CD4-positive, alpha-beta T cell treated with Interleukin-4 for 1 hour (primary cell): ENCODE results near the gene CCDC174.
"Not testable (repeated sequence)": the region's sequence is repeated elsewhere in the genome, so short reads cannot be mapped to it uniquely, and the experiment has no call there.

Experiments
- DNase-seq, 2 donors: peaks; one replicate each; pipeline ENCODE4 v3.0.0-alpha.2; 2020 to 2022

Gene CCDC174

GRCh38 chr3:14651440-14652251 is at the start of gene CCDC174:
CCDC174 (plus strand) TSS chr3:14651762; CDS start chr3:14651837, 75 bp downstream.
- peak; percentile 99 for DNase-seq

DNA sequence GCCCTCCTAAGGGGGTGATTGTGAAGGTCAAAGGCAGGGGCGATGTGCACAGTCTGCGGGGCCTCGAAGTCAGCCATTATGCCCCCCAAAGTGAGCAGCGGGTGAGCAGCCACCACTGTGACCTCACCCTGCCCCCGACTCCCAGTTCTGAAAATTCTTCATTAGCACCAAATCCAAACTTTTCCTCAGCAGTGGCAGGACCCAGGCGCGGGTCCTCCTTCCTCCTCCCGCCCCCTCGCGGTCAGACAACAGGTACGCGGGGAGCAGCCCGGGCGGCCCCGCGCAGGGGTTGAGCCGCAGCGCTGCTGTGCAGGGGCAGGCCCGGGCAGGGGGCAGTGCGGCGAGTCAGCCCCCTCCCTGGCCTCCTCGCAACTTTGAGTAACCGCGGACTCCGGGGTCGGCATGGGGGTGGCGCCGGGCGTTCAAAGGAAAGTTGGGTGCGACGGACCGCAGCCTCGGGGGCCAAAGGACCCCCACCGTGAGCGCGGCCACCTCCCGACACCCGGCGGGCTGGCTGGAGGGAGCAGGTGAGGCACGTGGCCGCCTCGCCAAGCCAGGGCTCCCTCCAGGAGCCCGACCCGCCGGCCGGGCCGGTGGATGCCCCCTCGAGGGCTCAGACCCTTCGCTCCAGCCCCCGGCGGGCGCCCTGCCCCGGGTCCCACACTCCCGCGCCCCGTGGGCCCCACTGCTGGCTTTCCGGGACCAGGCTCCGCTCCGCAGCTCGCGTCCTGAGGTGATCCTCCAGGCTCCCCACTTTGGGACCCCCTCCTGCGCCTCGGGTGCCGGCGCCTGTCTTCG is 49.4 kb upstream of the CCDC174 start:
- DNase-seq, result no peak

- DNase-seq, result no peak
Measured at GRCh38 chr3:14602804-14603644, 48.5 kb upstream of the CCDC174 start.

DNA sequence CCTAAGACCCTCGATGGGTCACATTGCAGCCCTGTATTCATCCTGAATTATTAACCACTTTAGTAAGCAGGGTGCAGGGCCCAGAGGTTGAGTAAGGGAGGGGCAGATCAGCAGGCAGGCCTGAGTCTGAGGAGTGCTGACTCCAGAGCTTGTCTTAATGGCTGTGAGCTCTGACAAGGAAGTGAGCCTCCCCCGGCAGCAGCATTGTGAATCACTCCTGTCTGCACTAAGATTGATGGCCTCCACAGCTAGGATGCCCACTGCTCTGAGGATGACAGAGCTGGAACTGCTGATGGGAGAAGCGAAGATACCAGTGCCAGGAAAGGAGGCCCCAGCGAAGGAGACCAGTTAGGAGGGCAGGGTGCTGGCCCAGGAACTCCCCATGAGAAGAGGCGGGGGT is 46.5 kb upstream of the CCDC174 start:
- no peak for DNase-seq

DNA sequence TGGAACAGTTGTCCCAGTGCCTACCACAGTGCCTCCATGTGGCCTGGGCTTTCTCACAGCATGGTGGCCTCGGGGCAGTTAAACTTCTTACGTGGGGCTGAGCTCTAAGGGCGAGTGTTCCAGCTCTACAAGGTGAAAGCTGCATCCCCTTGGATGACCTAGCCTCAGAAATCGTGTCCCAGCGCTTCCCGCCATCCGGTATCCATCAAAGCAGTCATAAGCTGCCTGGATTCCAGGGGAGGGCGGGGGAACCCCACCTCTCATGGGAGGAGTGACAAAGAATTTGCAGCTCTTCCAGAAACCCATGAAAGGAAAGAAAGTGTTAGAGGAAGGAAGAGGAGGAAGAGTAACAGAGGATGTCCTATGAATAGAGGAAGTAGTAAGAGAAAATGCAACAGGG is 45.8 kb upstream of the CCDC174 start:
- DNase-seq, result no peak

DNA sequence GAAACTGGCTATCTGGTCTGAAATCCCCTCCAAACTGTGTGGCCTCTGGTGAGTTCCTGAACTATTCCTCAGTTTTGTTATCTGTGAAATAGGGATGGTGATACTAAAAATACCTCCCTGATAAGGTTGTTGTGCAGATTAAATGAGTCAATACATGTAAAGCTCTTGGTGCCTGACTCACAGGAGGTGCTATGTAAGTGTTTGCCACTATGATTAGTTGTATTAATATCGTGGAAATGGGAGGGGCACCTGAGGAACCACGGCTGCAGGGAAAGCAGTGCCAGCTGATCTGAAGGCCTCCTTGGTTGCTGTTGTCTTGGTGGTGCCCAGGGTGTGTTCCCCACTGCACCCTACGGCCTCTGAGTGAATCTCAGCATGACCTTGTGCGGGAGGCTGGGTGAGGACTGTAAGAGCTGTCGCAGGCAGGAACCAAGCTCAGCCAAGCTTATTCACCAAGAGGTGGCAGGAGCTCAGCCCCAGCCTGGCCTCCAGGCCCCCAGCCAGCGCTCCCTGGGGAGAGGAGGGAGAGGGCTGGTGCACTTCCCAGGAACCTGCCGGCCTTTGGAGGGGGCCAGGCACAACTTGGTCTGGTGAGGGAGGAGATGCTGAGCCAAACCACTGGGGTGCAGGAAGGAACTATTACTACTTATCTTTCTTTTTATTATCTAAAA is 44.8 kb upstream of the CCDC174 start:
- DNase-seq, result no peak

DNA sequence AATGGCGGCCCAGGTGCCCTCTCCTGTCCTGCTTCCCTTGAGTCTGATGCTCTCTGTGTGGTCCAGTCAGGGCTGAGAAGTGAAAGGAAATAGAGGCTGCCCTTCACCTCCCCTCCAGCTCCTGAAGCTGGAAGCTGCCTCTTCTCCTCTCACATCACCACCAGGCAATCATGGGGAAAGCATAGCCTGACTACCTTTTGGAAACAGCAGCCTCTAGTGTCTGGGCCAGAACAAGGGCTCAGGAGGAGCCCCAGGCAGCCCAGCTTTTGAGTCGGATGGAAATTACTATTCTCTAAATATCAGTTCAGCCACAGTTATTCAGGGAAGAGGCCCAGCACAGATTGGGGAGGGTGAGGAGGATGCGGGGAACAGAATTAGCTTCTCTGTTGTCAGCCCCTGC is 43.3 kb upstream of the CCDC174 start:
- no peak for DNase-seq

- DNase-seq, result not testable (repeated sequence)
Measured at GRCh38 chr3:14609058-14609457, 42.5 kb upstream of the CCDC174 start.

- no peak for DNase-seq
Measured at GRCh38 chr3:14609506-14609905, 42.1 kb upstream of the CCDC174 start.

GRCh38 chr3:14609941-14610340 is 41.6 kb upstream of the CCDC174 start:
- DNase-seq, result no peak

GRCh38 chr3:14614189-14614588 is 37.4 kb upstream of the CCDC174 start:
- DNase-seq, result no peak

GRCh38 chr3:14614862-14615261 is 36.7 kb upstream of the CCDC174 start:
- no peak for DNase-seq

DNA sequence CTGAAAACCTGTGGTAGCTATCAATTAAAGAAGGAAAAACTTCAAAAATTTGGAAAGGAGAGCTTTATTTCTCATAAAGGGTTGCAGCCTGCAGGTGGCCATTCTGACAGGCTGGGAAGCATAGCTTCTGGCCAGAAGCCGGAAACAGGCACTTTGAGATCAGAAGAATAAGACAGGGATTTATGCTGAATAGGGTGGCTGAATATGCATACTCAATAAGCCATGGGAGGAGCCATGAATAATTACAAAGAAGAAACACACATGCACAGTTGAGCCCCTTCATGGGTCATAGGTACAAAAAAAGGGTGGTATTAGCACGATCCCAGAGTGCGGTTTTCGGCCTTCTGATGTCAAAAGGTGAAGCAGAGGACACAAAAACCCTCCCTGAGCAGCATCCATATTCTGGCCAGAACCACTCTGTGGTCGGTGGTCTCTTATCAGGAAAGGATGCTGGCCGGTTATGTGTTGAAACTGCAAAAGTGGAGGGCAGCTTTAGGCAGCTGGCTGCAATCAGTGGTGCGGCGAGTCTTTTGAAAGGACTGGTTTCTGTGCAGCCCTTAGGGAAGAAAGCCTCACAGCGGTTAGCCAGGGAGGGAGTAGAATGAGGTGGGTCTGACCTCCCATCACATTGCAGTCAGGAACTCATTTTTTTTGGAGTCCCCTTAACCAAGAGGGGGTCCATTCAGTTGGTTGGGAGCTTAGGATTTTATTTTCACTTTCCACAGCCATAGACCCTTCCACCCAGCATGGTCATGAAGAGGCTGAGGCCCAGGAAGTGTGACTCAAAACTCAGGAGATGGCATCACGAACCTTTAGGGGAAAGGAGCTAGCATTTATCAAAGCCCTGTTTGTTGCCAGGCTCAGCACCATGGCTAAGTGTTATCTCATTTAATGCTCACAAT is 34.7 kb upstream of the CCDC174 start:
- DNase-seq, result no peak

DNA sequence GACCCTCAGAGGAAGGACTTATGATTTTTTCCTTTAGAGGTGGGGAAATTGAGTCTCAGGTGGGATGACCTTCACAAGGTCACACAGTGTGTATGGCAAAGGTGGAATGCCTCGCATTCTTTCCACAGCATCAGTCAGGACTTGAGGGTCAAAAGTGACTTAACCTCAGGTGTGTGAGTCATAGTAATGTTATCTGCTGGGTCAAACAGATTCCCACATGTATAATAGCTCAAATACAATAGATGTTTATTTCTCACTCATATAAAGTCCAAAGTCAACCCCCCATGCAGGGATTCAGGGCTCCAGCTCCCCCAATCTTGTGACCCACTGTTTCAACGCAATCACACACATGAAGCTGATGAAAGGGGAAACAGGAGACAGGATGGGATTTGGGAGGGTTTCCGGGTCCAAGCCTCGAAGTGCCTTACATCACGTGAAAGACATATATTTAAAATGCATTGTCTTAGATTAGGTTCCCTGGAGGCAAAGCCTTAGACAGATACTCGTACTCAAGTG is 34.0 kb upstream of the CCDC174 start:
- DNase-seq, result no peak

DNA sequence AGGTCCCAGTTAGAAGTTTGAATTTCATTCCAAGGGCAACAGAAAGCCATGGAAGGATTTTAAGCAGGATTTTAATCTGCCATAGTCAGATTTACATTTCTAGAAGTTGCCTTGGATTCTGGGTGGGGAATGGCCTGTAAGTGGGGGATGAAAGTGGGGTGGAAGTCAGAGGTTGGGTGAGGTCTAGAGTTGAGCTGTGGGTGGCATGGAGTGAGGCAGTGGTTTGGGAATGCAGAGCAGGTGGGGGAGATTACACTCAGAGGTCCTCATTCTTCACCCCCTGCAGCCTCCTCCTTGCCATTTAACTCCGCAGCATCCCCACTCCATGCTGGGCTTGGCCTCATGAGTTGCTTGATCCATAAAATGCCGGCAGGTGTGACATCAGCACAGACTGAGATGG is 32.0 kb upstream of the CCDC174 start:
- DNase-seq, result no peak

GRCh38 chr3:14620512-14620911 is 31.1 kb upstream of the CCDC174 start:
- DNase-seq, result no peak

DNA sequence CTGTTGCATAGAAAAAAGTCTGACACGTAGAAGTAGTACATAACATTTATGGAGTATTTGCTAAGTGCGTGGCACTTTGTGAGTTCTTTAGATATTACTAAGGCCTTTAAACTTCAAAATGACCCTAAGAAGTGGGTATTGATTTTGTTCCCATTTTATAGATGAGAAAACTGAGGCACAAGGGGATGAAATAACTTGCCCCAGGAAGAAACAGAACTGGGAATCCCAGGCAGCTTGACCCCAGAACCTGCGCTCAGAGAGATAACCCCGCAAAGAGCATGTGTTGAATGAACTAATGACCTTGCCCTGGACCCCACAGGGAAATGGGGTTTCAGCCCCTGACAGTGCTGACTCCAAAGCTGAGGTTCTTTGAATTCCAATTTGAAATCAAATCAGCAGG is 30.5 kb upstream of the CCDC174 start:
- DNase-seq, result no peak

DNA sequence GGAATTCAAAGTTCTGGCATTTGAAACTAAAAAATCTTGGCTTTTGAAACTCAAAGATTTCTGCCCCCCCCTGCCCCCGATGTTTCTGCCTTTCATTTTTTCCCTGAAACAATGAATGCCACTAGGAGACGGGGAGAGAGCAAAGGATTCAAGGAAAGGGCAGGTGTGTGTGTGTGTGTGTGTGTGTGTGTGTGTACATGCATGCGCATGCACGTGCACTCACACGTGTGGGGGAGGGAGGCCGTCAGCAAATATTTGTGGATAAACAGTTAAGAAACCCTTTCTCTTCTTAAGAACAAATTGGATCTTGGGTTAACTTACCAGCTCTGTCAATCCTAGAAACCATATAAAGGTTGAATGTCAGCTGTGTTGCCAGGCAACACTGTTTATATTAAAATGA is 29.2 kb upstream of the CCDC174 start:
- no peak for DNase-seq

GRCh38 chr3:14623569-14624051 is 28.0 kb upstream of the CCDC174 start:
- DNase-seq, result no peak

- no peak for DNase-seq
Measured at GRCh38 chr3:14624498-14624897, 27.1 kb upstream of the CCDC174 start.

- no peak for DNase-seq
Measured at GRCh38 chr3:14625443-14625842, 26.1 kb upstream of the CCDC174 start.
